GM18502 (cell line): ENCODE results near the gene AFF4.
A peak's percentile ranks its signal among the peaks of the same experiment; 100 is the strongest.

Experiments used
- ATAC-seq: cut with Tn5 transposase; IDR thresholded peaks from one replicate; pipeline ENCODE4 v1.9.1; 2021; ENCODE audit warnings: mild to moderate bottlenecking; ENCODE audit not compliant: unreplicated experiment, poor library complexity

Gene AFF4

DNA sequence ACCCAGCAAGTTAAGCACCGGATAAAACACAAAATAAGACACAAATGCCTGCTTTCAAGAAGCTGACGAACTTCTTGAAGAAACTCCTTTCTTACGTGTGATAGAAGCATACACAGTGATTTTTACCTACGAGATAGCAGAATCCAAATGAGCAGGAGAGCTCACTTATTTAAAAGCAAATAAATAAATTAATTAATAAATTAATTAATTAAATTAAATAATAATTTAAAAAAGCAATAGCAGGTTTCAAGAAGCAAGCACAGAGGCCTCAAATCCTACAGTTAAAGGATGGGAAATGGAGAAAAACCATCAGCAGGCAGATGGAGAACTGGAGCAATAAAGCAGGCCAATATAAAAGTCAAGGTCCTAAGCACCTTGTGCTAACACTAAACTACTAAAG is 72.6 kb downstream of the AFF4 start:
- no peak for ATAC-seq

- ATAC-seq: no peak
Observed at GRCh38 chr5:132889501-132889900, 73.9 kb downstream of the AFF4 start.

- no peak for ATAC-seq
Observed at GRCh38 chr5:132887283-132887682, 76.2 kb downstream of the AFF4 start.

- ATAC-seq: no peak
Observed at GRCh38 chr5:132886064-132886823, 77.2 kb downstream of the AFF4 start.

DNA sequence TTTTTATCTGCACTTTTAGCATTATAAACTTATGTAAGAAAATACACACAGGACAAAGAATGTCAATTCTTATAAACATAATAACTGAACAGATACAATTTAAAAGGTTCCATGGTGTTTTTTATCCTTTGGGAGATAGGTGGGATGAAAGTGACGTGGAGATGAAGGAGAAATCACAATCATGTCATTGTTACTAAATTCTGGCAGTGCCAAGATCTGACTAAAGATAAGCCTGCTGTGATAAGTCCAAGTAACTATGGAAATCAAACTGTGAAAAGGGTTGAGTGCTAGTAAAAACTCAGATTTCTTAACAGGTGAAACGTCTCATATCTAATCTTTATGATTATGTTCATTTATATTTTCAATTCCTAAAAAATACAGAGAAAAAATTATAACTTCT is 78.9 kb downstream of the AFF4 start:
- no peak for ATAC-seq

DNA sequence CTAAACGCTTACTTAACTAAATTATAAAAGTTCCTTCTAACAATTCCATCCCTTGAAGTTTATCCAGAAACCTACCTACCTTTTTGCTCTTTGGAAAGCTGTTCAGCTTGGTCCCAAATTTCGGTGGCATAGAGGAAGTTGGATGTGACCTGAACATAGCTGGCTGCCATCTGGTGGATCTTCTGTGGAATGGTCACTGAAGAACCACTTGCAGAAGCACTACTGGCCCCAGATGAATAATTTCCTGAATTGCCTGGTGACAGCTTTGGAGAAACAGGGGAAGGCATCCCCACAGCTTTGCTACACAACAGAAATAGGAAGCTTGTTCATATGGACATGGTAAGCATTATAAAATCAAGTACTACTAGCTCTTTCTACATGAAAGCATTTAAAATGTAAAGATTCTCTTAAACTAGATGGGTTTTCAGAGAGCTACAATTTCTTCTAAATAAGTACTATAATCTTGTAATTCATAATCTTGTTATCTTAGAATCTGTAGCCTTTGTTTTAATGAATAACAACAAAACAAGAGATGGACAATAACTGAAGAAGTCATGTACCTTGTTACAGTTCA is 80.1 kb downstream of the AFF4 start:
- no peak for ATAC-seq

GRCh38 chr5:132877938-132878337 is 85.5 kb downstream of the AFF4 start:
- no peak for ATAC-seq

DNA sequence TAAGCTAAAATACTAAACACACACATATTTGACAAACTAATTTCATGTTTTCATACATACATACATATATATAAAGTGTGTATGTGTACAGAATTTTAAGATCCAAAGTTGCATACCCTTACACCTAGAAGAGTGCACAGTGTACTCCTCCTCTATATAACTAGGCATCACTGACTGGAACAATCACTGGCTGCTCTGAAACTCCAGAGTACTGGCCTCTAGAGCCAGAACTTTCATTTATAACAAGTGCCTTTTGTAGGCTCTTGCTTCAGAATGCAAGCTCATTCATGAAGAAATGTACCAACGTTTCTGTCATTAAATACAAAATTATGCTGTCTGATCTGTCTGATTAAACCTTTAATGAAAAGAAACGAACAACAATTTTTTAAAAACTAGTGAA is 86.0 kb downstream of the AFF4 start:
- no peak for ATAC-seq

DNA sequence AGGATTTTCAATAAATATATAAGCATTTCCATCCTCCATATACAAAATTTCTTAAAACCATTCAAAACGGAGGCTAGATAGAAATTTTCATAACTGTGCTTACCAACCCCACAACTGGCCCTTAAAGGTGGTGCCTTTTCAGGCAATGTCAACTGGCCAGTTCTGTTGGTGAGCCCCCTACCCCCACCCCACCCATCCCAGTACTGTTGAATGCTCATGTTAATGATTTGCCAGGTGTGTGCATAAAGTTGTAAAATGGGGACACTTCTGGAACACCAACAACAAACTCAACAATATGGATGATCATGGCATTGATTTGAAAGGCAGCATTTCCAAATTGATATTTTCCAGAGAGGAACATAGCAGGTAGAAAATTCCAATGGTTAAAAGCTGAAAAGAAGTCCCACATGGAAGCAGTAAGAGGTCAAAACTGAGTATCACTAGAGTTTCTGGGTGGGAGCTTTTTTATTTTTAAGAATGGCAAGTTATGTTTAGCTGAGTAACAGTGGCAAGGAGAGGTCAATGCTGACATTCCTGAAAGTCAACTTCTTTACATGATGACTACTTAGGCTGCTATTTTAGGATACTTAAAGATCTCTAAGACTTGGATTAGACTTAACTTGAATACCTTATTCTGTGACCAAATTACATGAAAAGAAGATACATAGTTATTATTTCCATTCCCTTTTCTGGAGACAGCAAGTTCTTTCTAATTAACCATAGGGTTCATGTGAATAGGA is 87.2 kb downstream of the AFF4 start:
- no peak for ATAC-seq

GRCh38 chr5:132873930-132874271 is 89.5 kb downstream of the AFF4 start:
- ATAC-seq: no peak

- ATAC-seq: no peak
Observed at GRCh38 chr5:132873119-132873929, 90.1 kb downstream of the AFF4 start, which contains the start of gene LEAP2. LEAP2 (plus strand) TSS chr5:132873668; CDS start chr5:132873695, 27 bp downstream.

GRCh38 chr5:132872788-132873118 is 90.7 kb downstream of the AFF4 start:
- ATAC-seq: no peak

DNA sequence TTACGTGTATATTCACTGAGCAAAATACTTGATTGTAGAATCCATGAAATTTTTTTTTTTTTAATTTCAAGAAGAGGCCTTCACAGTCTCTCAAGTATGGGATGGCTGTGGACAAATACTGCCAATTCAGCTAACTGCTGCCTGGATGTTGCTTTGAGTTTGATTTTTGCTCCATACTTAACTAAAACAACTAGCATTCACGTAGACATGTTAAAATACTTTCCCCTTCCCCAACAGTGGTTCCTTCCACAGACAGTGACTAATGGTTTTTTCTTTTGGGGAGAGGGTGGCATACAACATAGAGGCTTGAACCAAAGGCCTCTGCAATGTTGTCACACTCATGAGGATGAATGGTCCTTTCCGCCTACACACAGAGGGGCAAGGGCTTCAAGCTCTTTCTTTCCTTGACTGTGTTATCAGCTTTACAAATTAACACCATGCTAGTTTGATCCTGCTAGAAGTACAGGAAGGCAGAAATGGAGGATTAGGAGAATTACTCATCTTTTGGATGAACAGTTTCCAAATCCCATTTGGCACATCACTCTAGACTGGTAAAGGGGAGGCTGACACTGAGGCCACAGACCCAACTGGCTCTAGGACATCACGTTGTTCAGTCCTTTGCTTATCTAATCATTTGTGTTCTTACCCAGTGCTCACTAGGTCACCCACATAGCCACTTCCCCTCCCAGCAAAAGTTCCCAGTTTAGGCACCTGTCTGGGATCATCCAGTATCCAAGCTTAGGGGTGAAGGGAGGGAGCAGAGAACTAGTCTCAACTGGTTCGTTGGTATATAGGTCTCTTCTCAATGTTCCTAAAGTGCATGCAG is 91.8 kb downstream of the AFF4 start:
- no peak for ATAC-seq

- no peak for ATAC-seq
Observed at GRCh38 chr5:132870801-132871200, 92.6 kb downstream of the AFF4 start.

- ATAC-seq: no peak
Observed at GRCh38 chr5:132868754-132869153, 94.7 kb downstream of the AFF4 start.

GRCh38 chr5:132867046-132867451 is 96.4 kb downstream of the AFF4 start:
- no peak for ATAC-seq

- ATAC-seq: peak; percentile 97
Observed at GRCh38 chr5:132866342-132867045, 96.9 kb downstream of the AFF4 start, which contains the start of the genes GDF9 and UQCRQ. GDF9 (minus strand) TSS chr5:132866469; CDS start chr5:132864533, 1,936 bp downstream. UQCRQ (plus strand) TSS chr5:132866642; CDS start chr5:132866882, 240 bp downstream.

GRCh38 chr5:132865668-132866341 is 97.6 kb downstream of the AFF4 start:
- ATAC-seq: peak; percentile 29

- no peak for ATAC-seq
Observed at GRCh38 chr5:132860742-132861141, 102.7 kb downstream of the AFF4 start.
